MM.1S (cell line): ENCODE measurements around the gene HORMAD2.
"Not testable (repeated sequence)": the region's sequence is repeated elsewhere in the genome, so short reads cannot be mapped to it uniquely, and the experiment has no call there.

ENCODE experiments used
- EZH2 ChIP-seq: fragments of 300-600 bp; sonication (generic); optimal IDR thresholded peaks from 2 replicates; pipeline ENCODE3; 2017; ENCODE audit warnings: low read depth, mild to moderate bottlenecking, antibody characterized with exemption, low read length, mixed read lengths
- EZH2phosphoT487 ChIP-seq: fragments of 300-600 bp; sonication (generic); IDR thresholded peaks from 2 replicates; pipeline ENCODE4 v1.6.1; 2018; ENCODE audit warnings: antibody characterized with exemption, low read length
- TF ChIP-seq, protein P1 (sequence below): fragments of 300-600 bp; sonication (generic); IDR thresholded peaks from 2 replicates; pipeline ENCODE4 v1.5.1; 2016; ENCODE audit warnings: antibody characterized with exemption, low read length, mixed read lengths

DNA sequence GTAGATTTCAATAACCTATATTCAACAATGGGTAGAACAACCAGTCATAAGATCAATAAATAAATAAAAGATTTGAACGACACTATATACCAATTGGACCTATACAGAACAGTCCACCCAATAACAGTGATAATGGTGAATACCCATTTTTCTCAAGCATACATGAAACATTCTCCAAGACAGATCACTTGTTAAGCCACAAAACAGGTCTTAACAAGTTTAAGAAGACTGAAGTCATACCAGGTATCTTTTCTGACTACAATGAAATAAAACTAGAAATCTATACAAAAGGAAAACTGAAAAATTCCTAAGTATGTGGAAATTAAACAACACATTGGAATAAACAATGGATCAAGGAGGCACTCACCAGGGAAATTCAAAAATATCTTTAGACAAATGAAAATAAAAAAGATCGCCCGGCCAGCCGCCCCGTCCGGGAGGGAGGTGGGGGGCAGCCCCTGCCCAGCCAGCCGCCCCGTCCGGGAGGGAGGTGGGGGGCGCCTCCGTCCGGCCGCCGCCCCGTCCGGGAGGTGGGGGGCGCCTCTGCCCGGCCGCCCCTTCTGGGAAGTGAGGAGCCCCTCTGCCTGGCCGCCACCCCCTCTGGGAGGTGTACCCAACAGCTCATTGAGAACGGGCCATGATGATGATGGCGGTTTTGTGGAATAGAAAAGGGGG, 20.8 kb upstream of the HORMAD2 start:
- TF ChIP-seq, protein P1, sequence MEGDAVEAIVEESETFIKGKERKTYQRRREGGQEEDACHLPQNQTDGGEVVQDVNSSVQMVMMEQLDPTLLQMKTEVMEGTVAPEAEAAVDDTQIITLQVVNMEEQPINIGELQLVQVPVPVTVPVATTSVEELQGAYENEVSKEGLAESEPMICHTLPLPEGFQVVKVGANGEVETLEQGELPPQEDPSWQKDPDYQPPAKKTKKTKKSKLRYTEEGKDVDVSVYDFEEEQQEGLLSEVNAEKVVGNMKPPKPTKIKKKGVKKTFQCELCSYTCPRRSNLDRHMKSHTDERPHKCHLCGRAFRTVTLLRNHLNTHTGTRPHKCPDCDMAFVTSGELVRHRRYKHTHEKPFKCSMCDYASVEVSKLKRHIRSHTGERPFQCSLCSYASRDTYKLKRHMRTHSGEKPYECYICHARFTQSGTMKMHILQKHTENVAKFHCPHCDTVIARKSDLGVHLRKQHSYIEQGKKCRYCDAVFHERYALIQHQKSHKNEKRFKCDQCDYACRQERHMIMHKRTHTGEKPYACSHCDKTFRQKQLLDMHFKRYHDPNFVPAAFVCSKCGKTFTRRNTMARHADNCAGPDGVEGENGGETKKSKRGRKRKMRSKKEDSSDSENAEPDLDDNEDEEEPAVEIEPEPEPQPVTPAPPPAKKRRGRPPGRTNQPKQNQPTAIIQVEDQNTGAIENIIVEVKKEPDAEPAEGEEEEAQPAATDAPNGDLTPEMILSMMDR: not testable (repeated sequence)
- TF ChIP-seq EZH2phosphoT487, EZH2: not testable (repeated sequence)
